Left cardiac atrium (tissue), 2 donors: ENCODE results near the gene BCL11B. TPM values are rescaled to one million over a fixed set of nuclear protein-coding genes. Genes with fewer than 3 reads are reported as not detected.

Experiments
- total RNA-seq, 2 donors: library from RNA; stranded (reverse); fragmentation: NEBNext Ultra II Directional; extraction: Animal tissue kit (Norgen Biotek cat#: 25700); gene quantifications; one replicate each; pipeline ENCODE4 v1.2.1, GENCODE V29; 2021
- donor health status: DM: no; HTN: yes; CAD: no; lungs with severe emphysema.
- donor health status: DM: yes; HTN: yes; CAD: no.

The BCL11B gene
- total RNA-seq, 2 donors from 2014 or later, result 0.29 to 0.59 TPM

Other genes with a start within 250 kb of the BCL11B start
- 100 to 1,000 TPM in 1 of 2 donors, 10 to 100 TPM in 1; 77.7 to 116 TPM for gene SETD3, start 208.7 kb upstream of the BCL11B start, total RNA-seq
- gene CCNK, start 209.2 kb upstream of the BCL11B start, total RNA-seq, result 10 to 100 TPM; 31.4 to 38.6 TPM